H1 (cell line): ENCODE results near the gene SASS6. TPM values are rescaled to one million over a fixed set of nuclear protein-coding genes. Genes with fewer than 3 reads are reported as not detected.

Experiments
- CTCF ChIA-PET: fragments of 300-600 bp; sonication (Branson Sonifier 250); formaldehyde crosslinking; loops from one replicate; lab custom pipeline; 2021; ENCODE audit not compliant: partially characterized antibody; lab: Charles Lee
- POLR2A ChIA-PET: fragments of 300-600 bp; sonication (Branson Sonifier 250); formaldehyde crosslinking; loops from one replicate; lab custom pipeline; 2021; ENCODE audit warnings: inconsistent platforms; ENCODE audit not compliant: partially characterized antibody; lab: Charles Lee
- DNase-seq, 2 experiments: peaks; one replicate each; pipeline versions ENCODE4 v3.0.0 to v3.0.0-alpha.2; 2010 to 2022; ENCODE audit warnings: low spot score in 2 of 2, low read depth in 1 of 2, mixed read lengths in 1 of 2
- FAIRE-seq: peaks from 2 replicates; lab custom pipeline; 2011; peaks lifted over from hg19 to GRCh38; lab: Jason Lieb, UNC
- H2AFZ ChIP-seq: 2 replicates; pipeline ENCODE4 v1.8.1; 2012; ENCODE audit warnings: low read length, inconsistent platforms
- H2AK5ac ChIP-seq: 2 replicates; pipeline ENCODE4 v1.6.1; 2013; ENCODE audit warnings: low read depth, low read length
- H2BK120ac ChIP-seq: replicated peaks from 2 replicates; pipeline ENCODE3; 2013; ENCODE audit warnings: low read depth, low read length, inconsistent platforms
- H2BK12ac ChIP-seq: 2 replicates; pipeline ENCODE4 v1.6.1; 2013; ENCODE audit warnings: low read depth, low read length
- H2BK15ac ChIP-seq: 2 replicates; pipeline ENCODE4 v1.6.1; 2013; ENCODE audit warnings: low read length
- H2BK20ac ChIP-seq: 2 replicates; pipeline ENCODE4 v1.6.1; 2013; ENCODE audit warnings: low read length
- H2BK5ac ChIP-seq: 2 replicates; pipeline ENCODE4 v1.6.1; 2013; ENCODE audit warnings: low read depth, low read length
- H3K14ac ChIP-seq: 2 replicates; pipeline ENCODE4 v1.6.1; 2013; ENCODE audit warnings: inconsistent platforms; ENCODE audit not compliant: insufficient read length
- H3K18ac ChIP-seq: 2 replicates; pipeline ENCODE4 v1.6.1; 2013; ENCODE audit warnings: low read length; ENCODE audit errors: extremely low read depth
- H3K23ac ChIP-seq: 2 replicates; pipeline ENCODE4 v1.6.1; 2013; ENCODE audit warnings: inconsistent platforms; ENCODE audit not compliant: insufficient read length
- H3K23me2 ChIP-seq: 2 replicates; pipeline ENCODE4 v1.6.1; 2013; ENCODE audit warnings: low read depth, low read length
- H3K27ac ChIP-seq: 2 replicates; pipeline ENCODE4 v1.6.1; 2011; ENCODE audit warnings: low read depth, low read length, inconsistent platforms
- H3K27me3 ChIP-seq, 4 experiments: replicated peaks in 1 of 4; 1 replicate in 1 of 4; 2 replicates in 3 of 4; pipeline versions ENCODE4 v1.6.1 to v1.8.1; 2011 to 2013; ENCODE audit warnings: low read length in 3 of 4, mild to moderate bottlenecking in 3 of 4, inconsistent platforms in 2 of 4, mixed read lengths in 2 of 4, moderate library complexity in 1 of 4; ENCODE audit not compliant: control insufficient read depth in 3 of 4, insufficient read depth in 3 of 4; ENCODE audit errors: extremely low read depth in 1 of 4
- H3K36me3 ChIP-seq, 4 experiments: 2 replicates each; pipeline versions ENCODE4 v1.6.1 to v1.8.1; 2011 to 2013; ENCODE audit warnings: mild to moderate bottlenecking in 4 of 4, low read length in 3 of 4, moderate library complexity in 2 of 4, control low read depth in 1 of 4, inconsistent platforms in 1 of 4; ENCODE audit not compliant: insufficient read depth in 4 of 4, control insufficient read depth in 2 of 4
- H3K4ac ChIP-seq: replicated peaks from 2 replicates; pipeline ENCODE3; 2013; ENCODE audit warnings: low read length, low read depth, mixed read lengths, inconsistent platforms; ENCODE audit not compliant: insufficient read length
- H3K4me1 ChIP-seq, 4 experiments: replicated peaks in 1 of 4; 1 replicate in 1 of 4; 2 replicates in 3 of 4; pipeline versions ENCODE4 v1.6.1 to v1.8.1; 2011 to 2013; ENCODE audit warnings: low read length in 3 of 4, inconsistent platforms in 2 of 4, mixed read lengths in 1 of 4; ENCODE audit not compliant: insufficient read depth in 4 of 4, control insufficient read depth in 3 of 4
- H3K4me2 ChIP-seq, 2 experiments: 2 replicates each; pipeline versions ENCODE4 v1.6.1 to v1.8.1; 2011 to 2013; ENCODE audit warnings: low read depth in 2 of 2, low read length in 2 of 2, control low read depth in 1 of 2, inconsistent platforms in 1 of 2, mild to moderate bottlenecking in 1 of 2; ENCODE audit not compliant: insufficient read depth in 1 of 2
- H3K4me3 ChIP-seq, 4 experiments: fragments of 200-600, 300-600 bp in 1 of 4; sonication (generic), shearing (Covaris generic), sonication (Bioruptor Twin) in 1 of 4; 2 replicates each; pipeline versions ENCODE4 v1.5.1 to v1.8.1; 2011 to 2016; ENCODE audit warnings: low read length in 4 of 4, low read depth in 3 of 4, control low read depth in 2 of 4, inconsistent platforms in 2 of 4, mild to moderate bottlenecking in 2 of 4, mixed read lengths in 1 of 4, moderate library complexity in 1 of 4; ENCODE audit not compliant: insufficient read depth in 2 of 4; ENCODE audit errors: extremely low read depth in 1 of 4
- H3K56ac ChIP-seq: replicated peaks from 2 replicates; pipeline ENCODE3; 2013; ENCODE audit warnings: low read depth, mild to moderate bottlenecking, mixed read lengths, low read length, inconsistent platforms; ENCODE audit not compliant: insufficient read length
- H3K79me1 ChIP-seq: 2 replicates; pipeline ENCODE4 v1.6.1; 2013; ENCODE audit warnings: low read depth, low read length, control low read depth
- H3K79me2 ChIP-seq, 2 experiments: 2 replicates each; pipeline versions ENCODE4 v1.6.1 to v1.8.1; 2012 to 2013; ENCODE audit warnings: low read length in 2 of 2, mild to moderate bottlenecking in 2 of 2, inconsistent platforms in 1 of 2; ENCODE audit not compliant: insufficient read depth in 2 of 2, control insufficient read depth in 1 of 2
- H3K9ac ChIP-seq, 4 experiments: replicated peaks in 1 of 4; 1 replicate in 1 of 4; 2 replicates in 3 of 4; pipeline versions ENCODE4 v1.6.1 to v1.8.1; 2011 to 2013; ENCODE audit warnings: low read depth in 3 of 4, low read length in 3 of 4, control low read depth in 2 of 4, mild to moderate bottlenecking in 2 of 4, moderate library complexity in 2 of 4, inconsistent platforms in 1 of 4; ENCODE audit errors: extremely low read depth in 1 of 4
- H3K9me3 ChIP-seq, 2 experiments: 2 replicates each; pipeline versions ENCODE4 v1.6.1 to v1.8.1; 2012 to 2013; ENCODE audit warnings: mild to moderate bottlenecking in 2 of 2, moderate library complexity in 2 of 2, control low read depth in 1 of 2, inconsistent platforms in 1 of 2, low read depth in 1 of 2, low read length in 1 of 2, mixed read lengths in 1 of 2; ENCODE audit not compliant: insufficient read depth in 2 of 2
- H4K20me1 ChIP-seq, 2 experiments: replicated peaks in 1 of 2; 2 replicates each; pipeline versions ENCODE3 to v1.8.1; 2011 to 2013; ENCODE audit warnings: inconsistent platforms in 2 of 2, low read length in 2 of 2, mild to moderate bottlenecking in 1 of 2; ENCODE audit not compliant: insufficient read depth in 2 of 2, control insufficient read depth in 1 of 2
- H4K5ac ChIP-seq: 2 replicates; pipeline ENCODE4 v1.6.1; 2013; ENCODE audit warnings: low read length, low read depth, mixed read lengths, inconsistent platforms; ENCODE audit not compliant: insufficient read length
- H4K8ac ChIP-seq: 2 replicates; pipeline ENCODE4 v1.8.0; 2013; ENCODE audit warnings: mild to moderate bottlenecking, moderate library complexity, low read length, inconsistent platforms; ENCODE audit not compliant: insufficient read depth; ENCODE audit errors: extremely low read depth
- H4K91ac ChIP-seq: replicated peaks from 2 replicates; pipeline ENCODE3; 2013; ENCODE audit warnings: low read length, mixed read lengths, inconsistent platforms; ENCODE audit not compliant: insufficient read length
- ATF3 ChIP-seq: IDR thresholded peaks from 2 replicates; pipeline ENCODE4 v1.6.1; 2011; ENCODE audit warnings: low read depth, mild to moderate bottlenecking, low read length; ENCODE audit not compliant: insufficient read depth
- BACH1 ChIP-seq: IDR thresholded peaks from 2 replicates; pipeline ENCODE4 v1.6.1; 2012; ENCODE audit warnings: low read length, improper control_type of control experiment
- BRCA1 ChIP-seq: IDR thresholded peaks from 2 replicates; pipeline ENCODE4 v1.6.1; 2012; ENCODE audit warnings: low read depth, low read length, improper control_type of control experiment
- EGR1 ChIP-seq: IDR thresholded peaks from 2 replicates; pipeline ENCODE4 v1.6.1; 2011; ENCODE audit warnings: low read depth, low read length, borderline replicate concordance
- EZH2 ChIP-seq: fragments of 200-600 bp; sonication (generic); IDR thresholded peaks from 2 replicates; pipeline ENCODE4 v1.7.1; 2012; ENCODE audit warnings: low read depth, mild to moderate bottlenecking, moderate library complexity, low read length, inconsistent platforms; ENCODE audit not compliant: severe bottlenecking
- GABPA ChIP-seq: IDR thresholded peaks from 2 replicates; pipeline ENCODE4 v1.6.1; 2011; ENCODE audit warnings: mild to moderate bottlenecking, low read length, moderate library complexity, borderline replicate concordance; ENCODE audit not compliant: insufficient read depth
- MAX ChIP-seq: IDR thresholded peaks from 2 replicates; pipeline ENCODE4 v1.6.1; 2012; ENCODE audit warnings: inconsistent platforms
- POLR2AphosphoS5 ChIP-seq: IDR thresholded peaks from 2 replicates; pipeline ENCODE4 v1.6.1; 2011; ENCODE audit warnings: low read depth, low read length
- RFX5 ChIP-seq: IDR thresholded peaks from 2 replicates; pipeline ENCODE4 v1.6.1; 2011; ENCODE audit warnings: low read depth, low read length, improper control_type of control experiment, borderline replicate concordance
- SIN3A ChIP-seq, 2 experiments: IDR thresholded peaks in 1 of 2; conservative IDR thresholded peaks in 1 of 2; 2 replicates each; pipeline ENCODE4 v1.6.1; 2011 to 2012; ENCODE audit warnings: low read length in 2 of 2, improper control_type of control experiment in 1 of 2, low read depth in 1 of 2, mild to moderate bottlenecking in 1 of 2
- SIRT6 ChIP-seq: IDR thresholded peaks from one replicate; pipeline ENCODE4 v1.7.1; 2012; ENCODE audit warnings: low read length, inconsistent platforms
- TAF1 ChIP-seq: IDR thresholded peaks from 2 replicates; pipeline ENCODE4 v1.6.1; 2011; ENCODE audit warnings: mild to moderate bottlenecking, low read depth, low read length
- WGBS, 2 experiments: shearing (Covaris generic) in 1 of 2; methylation state at CpG; one replicate each; pipeline versions ENCODE4 v1.1.6 to v1.1.7; 2013 to 2015; ENCODE audit warnings: low lambda C conversion rate in 2 of 2, mixed read lengths in 2 of 2, inconsistent platforms in 1 of 2, low coverage in 1 of 2, missing lambda C conversion rate in 1 of 2; ENCODE audit not compliant: insufficient replicate concordance in 2 of 2, insufficient coverage in 1 of 2, insufficient read length in 1 of 2; ENCODE audit errors: extremely low coverage in 1 of 2, missing lambda C conversion rate in 1 of 2; 5-methylcytosine and 5-hydroxymethylcytosine counted together
- polyA plus RNA-seq, 7 experiments: library from polyadenylated mRNA; depleted of rRNA in 3 of 7; stranded (reverse) in 5 of 7; unstranded in 2 of 7; fragments of >200 nt in 5 of 7; fragments of 200-250 nt in 2 of 7; gene quantifications; 1 replicate in 5 of 7; 2 replicates in 1 of 7; 4 replicates in 1 of 7; pipeline versions ENCODE4 v1.2.1 to v1.2.3, GENCODE V29; 2011 to 2013; ENCODE audit warnings: missing spikeins in 2 of 7, mixed read lengths in 2 of 7
- total RNA-seq: library from RNA; stranded (reverse); fragmentation: NEBNext Ultra II Directional; extraction: Animal tissue kit (Norgen Biotek cat#: 25700); gene quantifications from 2 replicates; pipeline ENCODE4 v1.2.1, GENCODE V29; 2021

Gene SASS6
- total and polyA plus RNA-seq, 2 of the 8 experiments (the other 6 are each of a cell fraction or from before 2014, with no cell fraction given): 1.2 to 13.8 TPM

- POLR2A ChIA-PET: interaction anchor here (0.8 to 0.9 kb wide), 2 partner anchors 10 to 285 kb away, joined by 3 read pairs; no protein-coding TSS in a partner anchor
- peaks cover 4 to 68% (median 21%) of the 10 kb centered on the region in 4 experiments for H3K36me3 ChIP-seq
- no peak overlapping the region for H3K27ac ChIP-seq
- TF ChIP-seq RFX5: no peak
- TF ChIP-seq POLR2AphosphoS5: no peak
- TF ChIP-seq SIRT6: no peak
- no peak for TF ChIP-seq EZH2
- no peak for TF ChIP-seq EGR1
- TF ChIP-seq SIN3A (conservative IDR thresholded peaks at IDR 0.05 in 1 of 2, IDR thresholded peaks at IDR 0.05 in 1 of 2; ENCODE audit: low read depth in 1 of 2, low read length in 2 of 2): no peak
- no peak for TF ChIP-seq GABPA
- TF ChIP-seq ATF3: no peak
- no peak for TF ChIP-seq BACH1
- no peak for TF ChIP-seq MAX
- TF ChIP-seq BRCA1: no peak
- no peak for TF ChIP-seq TAF1
Measured at GRCh38 chr1:100065969-100066227, 66.8 kb downstream of the SASS6 start.

More at GRCh38 chr1:100065969-100066227, 66.8 kb downstream of the SASS6 start:
- no peak overlapping the region for H2BK5ac ChIP-seq
- no peak overlapping the region for H2AK5ac ChIP-seq
- H4K91ac ChIP-seq: no peak overlapping the region
- WGBS, 2 experiments: 92% methylated on average over 2 of the region's 2 CpGs; no CpG with 5 or more reads in 1 of the 2 experiments
- H3K23me2 ChIP-seq: no peaks in the 10 kb centered on the region; the same call in 1 of the 2 replicates
- H3K79me2 ChIP-seq: no peaks in the 10 kb centered on the region
- no peak overlapping the region for H2AFZ ChIP-seq
- no peak overlapping the region for H3K14ac ChIP-seq
- H3K9me3 ChIP-seq: no peaks in the 10 kb centered on the region
- H2BK120ac ChIP-seq: no peak overlapping the region
- H3K79me1 ChIP-seq: no peaks in the 10 kb centered on the region; the same call in none of the 2 replicates
- H4K8ac ChIP-seq: no peak overlapping the region
- no peak for DNase-seq
- peaks cover 0 to 3% of the 10 kb centered on the region in 2 experiments for H4K20me1 ChIP-seq
- no peak overlapping the region for H3K4me3 ChIP-seq
- no peaks in the 10 kb centered on the region for H3K4me1 ChIP-seq
- H3K27me3 ChIP-seq: no peaks in the 10 kb centered on the region
- H3K18ac ChIP-seq: no peak overlapping the region
- no peak overlapping the region for H3K4ac ChIP-seq
- no peak overlapping the region for H2BK20ac ChIP-seq
- no peak overlapping the region for H3K9ac ChIP-seq
- CTCF ChIA-PET: interaction anchor here (1.0 to 1.4 kb wide), 3 partner anchors 9 to 393 kb away, joined by 3 to 5 read pairs (median 3); no protein-coding TSS in a partner anchor
- no peak overlapping the region for H2BK12ac ChIP-seq
- no peak overlapping the region for H4K5ac ChIP-seq
- FAIRE-seq: no peak
- no peak overlapping the region for H3K23ac ChIP-seq
- H2BK15ac ChIP-seq: no peak overlapping the region
- no peak overlapping the region for H3K56ac ChIP-seq
- no peak overlapping the region for H3K4me2 ChIP-seq
